ENCODE measurements around the gene STK32C.

DNA sequence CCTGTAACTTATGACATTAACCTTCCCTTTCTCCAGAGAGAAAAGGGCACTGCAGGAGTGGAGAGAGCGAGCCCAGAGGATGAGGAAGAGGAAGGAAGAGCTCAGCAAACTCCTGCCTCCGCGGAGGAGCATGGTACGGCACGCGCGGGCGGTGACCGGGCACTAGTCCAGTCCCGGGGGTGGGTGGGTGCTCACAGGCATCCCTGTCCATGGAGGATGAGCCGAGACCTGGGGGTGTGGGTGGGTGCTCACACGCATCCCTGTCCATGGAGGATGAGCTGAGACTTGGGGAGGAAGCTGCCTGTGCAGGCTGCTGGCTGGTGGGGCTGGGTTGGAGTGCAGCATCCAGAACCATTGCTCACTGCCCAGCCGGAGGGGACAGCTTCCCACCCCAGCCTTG is 48.0 kb upstream of the STK32C start:
- no peak for TF ChIP-seq TCF4 (CRISPR knock-in tag; IDR thresholded peaks at IDR 0.05; ENCODE audit: borderline replicate concordance)
- TF ChIP-seq, protein P1, sequence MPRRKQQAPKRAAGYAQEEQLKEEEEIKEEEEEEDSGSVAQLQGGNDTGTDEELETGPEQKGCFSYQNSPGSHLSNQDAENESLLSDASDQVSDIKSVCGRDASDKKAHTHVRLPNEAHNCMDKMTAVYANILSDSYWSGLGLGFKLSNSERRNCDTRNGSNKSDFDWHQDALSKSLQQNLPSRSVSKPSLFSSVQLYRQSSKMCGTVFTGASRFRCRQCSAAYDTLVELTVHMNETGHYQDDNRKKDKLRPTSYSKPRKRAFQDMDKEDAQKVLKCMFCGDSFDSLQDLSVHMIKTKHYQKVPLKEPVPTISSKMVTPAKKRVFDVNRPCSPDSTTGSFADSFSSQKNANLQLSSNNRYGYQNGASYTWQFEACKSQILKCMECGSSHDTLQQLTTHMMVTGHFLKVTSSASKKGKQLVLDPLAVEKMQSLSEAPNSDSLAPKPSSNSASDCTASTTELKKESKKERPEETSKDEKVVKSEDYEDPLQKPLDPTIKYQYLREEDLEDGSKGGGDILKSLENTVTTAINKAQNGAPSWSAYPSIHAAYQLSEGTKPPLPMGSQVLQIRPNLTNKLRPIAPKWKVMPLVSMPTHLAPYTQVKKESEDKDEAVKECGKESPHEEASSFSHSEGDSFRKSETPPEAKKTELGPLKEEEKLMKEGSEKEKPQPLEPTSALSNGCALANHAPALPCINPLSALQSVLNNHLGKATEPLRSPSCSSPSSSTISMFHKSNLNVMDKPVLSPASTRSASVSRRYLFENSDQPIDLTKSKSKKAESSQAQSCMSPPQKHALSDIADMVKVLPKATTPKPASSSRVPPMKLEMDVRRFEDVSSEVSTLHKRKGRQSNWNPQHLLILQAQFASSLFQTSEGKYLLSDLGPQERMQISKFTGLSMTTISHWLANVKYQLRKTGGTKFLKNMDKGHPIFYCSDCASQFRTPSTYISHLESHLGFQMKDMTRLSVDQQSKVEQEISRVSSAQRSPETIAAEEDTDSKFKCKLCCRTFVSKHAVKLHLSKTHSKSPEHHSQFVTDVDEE (CRISPR knock-in tag; IDR thresholded peaks at IDR 0.05) = no peak
- no peak for TF ChIP-seq GLIS3 (CRISPR knock-in tag; IDR thresholded peaks at IDR 0.05)
- no peak for TF ChIP-seq RARB (CRISPR knock-in tag; IDR thresholded peaks at IDR 0.05)
- no peak for TF ChIP-seq TOX (CRISPR knock-in tag; IDR thresholded peaks at IDR 0.05; ENCODE audit: borderline replicate concordance)
- no peak for TF ChIP-seq ZFP3 (CRISPR knock-in tag; IDR thresholded peaks at IDR 0.05)
- TF ChIP-seq ZFP30 (CRISPR knock-in tag; IDR thresholded peaks at IDR 0.05) = no peak
- TF ChIP-seq ESRRG (CRISPR knock-in tag; IDR thresholded peaks at IDR 0.05) = no peak
- TF ChIP-seq ZNF70 (CRISPR knock-in tag; IDR thresholded peaks at IDR 0.05) = no peak
- TF ChIP-seq OSR1 (CRISPR knock-in tag; IDR thresholded peaks at IDR 0.05) = no peak
- TF ChIP-seq PPARA (CRISPR knock-in tag; IDR thresholded peaks at IDR 0.05; ENCODE audit: borderline replicate concordance) = no peak
- no peak for TF ChIP-seq ARNTL (CRISPR knock-in tag; IDR thresholded peaks at IDR 0.05; ENCODE audit: borderline replicate concordance, low read depth)
- TF ChIP-seq, protein P2, sequence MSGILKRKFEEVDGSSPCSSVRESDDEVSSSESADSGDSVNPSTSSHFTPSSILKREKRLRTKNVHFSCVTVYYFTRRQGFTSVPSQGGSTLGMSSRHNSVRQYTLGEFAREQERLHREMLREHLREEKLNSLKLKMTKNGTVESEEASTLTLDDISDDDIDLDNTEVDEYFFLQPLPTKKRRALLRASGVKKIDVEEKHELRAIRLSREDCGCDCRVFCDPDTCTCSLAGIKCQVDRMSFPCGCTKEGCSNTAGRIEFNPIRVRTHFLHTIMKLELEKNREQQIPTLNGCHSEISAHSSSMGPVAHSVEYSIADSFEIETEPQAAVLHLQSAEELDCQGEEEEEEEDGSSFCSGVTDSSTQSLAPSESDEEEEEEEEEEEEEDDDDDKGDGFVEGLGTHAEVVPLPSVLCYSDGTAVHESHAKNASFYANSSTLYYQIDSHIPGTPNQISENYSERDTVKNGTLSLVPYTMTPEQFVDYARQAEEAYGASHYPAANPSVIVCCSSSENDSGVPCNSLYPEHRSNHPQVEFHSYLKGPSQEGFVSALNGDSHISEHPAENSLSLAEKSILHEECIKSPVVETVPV (CRISPR knock-in tag; IDR thresholded peaks at IDR 0.05) = no peak
- no peak for TF ChIP-seq ZNF565 (CRISPR knock-in tag; conservative IDR thresholded peaks at IDR 0.05; ENCODE audit: low read depth)

Data from SK-N-SH treated with all-trans-retinoic acid at 6 μM for 48 hours (cell line).